ENCODE measurements around the gene OR4K2.
"Not testable (repeated sequence)": the region's sequence is repeated elsewhere in the genome, so short reads cannot be mapped to it uniquely, and the experiment has no call there.

The OR4K2 gene, protein sequence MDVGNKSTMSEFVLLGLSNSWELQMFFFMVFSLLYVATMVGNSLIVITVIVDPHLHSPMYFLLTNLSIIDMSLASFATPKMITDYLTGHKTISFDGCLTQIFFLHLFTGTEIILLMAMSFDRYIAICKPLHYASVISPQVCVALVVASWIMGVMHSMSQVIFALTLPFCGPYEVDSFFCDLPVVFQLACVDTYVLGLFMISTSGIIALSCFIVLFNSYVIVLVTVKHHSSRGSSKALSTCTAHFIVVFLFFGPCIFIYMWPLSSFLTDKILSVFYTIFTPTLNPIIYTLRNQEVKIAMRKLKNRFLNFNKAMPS

DNA sequence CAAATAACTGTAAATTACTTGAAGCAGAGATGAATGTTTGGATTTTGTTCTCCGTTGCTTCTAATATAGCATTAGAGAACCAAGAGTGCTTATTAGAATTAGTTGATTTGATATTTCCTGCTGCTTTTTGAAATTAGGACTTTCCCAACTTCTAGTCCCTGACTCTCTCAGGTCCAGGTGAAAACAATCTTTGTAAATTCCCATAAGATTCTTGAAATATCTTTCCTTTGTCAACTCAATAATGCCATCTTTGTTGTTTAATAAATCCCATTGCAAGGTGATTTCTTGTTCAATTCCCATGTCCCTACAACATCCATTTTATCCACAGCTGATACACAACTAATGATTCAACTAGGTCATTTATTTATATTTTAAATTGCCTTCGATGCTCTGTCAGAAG lies at the start of gene OR4K2:
Gene OR4K2 (plus strand): TSS at position 301 of the 400 bp plus-strand sequence. CDS start 1,126 bp downstream, outside the sequence.
- no peak for DNase-seq

DNA sequence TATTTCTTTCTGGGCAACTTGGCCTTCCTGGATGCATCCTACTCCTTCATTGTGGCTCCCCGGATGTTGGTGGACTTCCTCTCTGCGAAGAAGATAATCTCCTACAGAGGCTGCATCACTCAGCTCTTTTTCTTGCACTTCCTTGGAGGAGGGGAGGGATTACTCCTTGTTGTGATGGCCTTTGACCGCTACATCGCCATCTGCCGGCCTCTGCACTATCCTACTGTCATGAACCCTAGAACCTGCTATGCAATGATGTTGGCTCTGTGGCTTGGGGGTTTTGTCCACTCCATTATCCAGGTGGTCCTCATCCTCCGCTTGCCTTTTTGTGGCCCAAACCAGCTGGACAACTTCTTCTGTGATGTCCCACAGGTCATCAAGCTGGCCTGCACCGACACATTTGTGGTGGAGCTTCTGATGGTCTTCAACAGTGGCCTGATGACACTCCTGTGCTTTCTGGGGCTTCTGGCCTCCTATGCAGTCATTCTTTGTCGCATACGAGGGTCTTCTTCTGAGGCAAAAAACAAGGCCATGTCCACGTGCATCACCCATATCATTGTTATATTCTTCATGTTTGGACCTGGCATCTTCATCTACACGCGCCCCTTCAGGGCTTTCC lies 47.2 kb upstream of the OR4K2 start:
- not testable (repeated sequence) for DNase-seq

DNA sequence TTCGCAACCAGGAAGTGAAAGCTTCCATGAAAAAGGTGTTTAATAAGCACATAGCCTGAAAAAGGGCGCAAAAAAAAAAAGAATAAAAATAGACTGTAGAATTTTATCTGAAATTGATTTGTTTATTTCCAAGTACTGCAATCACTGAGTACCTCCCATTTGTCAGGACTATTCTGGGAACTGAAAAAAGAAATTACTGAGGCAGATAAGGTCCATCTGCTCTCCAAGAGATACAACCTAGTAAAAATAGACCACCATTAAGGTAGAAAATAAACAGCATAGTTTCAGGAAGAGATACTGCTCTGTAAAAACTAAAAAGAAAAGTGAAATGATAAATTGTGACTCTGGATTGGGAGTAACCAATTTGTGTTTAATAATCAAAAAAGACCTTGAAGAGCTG lies 46.6 kb upstream of the OR4K2 start:
- DNase-seq: no peak

DNA sequence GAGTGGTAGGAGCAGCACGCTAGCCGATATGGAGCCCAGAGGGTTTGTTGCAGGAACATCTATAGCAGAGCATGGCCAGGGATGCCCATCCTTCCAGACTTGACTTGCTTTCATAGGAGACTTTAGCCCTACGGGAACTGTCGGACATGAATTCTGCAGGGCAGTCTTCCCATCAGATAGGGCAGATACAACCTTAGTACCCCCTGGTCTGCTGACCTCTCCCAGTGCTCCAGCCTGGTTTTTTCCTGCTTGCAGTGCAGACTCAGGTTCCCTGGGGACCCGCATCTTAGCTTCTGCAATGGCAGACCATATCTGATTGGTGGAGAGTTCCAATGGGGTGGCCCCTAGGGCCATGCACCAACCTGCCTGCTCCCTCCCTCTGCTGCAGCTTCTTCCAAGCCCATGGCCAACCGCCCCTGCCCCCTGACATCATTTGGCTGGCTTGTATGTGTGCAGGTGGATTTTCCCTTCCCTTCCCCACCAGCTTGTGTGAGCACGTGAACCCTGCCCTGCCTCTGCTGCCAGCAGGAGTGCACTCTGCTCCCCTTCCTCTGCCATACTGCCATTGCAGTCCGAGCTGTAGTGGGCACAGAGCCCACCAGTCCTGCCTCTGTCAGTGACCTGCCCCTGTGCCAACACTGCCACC lies 40.6 kb upstream of the OR4K2 start:
- DNase-seq: not testable (repeated sequence)

DNA sequence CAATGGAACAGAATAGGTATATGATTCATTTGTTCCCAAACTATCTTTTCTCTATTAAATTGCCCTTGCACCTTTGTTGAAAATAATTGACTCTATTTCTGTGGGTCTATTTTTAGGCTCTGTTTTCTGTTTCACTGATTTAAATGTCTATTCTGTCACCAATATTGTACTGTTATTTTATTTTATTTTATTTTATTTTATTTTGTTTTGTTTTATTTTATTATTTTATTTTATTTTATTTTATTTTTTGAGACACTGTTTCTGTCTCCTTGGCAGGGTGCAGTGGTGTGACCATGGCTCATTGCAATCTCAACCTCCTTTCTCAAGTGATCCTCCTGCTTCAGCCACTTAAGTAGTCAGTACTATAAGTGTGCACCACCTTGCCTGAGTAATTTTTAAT lies 36.5 kb upstream of the OR4K2 start:
- DNase-seq: no peak

DNA sequence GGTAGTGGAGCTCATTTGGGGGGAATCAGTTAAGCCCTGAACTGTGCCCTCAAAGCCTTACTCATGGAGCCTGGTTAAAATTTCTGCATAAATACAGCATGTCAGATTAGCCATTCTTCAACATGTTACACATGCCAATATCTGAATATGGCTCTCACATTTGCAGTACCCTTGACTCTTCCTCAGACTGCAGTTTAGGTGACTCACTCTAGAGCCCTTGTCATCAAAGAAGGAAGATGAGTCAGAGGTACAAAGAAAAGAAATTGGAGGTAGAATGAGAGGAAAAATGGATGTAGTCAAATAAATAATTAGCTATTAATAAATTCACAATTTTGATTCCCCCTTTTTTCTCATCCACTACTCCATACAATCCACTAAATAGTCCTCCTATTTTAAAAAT lies 23.6 kb upstream of the OR4K2 start:
- no peak for DNase-seq

DNA sequence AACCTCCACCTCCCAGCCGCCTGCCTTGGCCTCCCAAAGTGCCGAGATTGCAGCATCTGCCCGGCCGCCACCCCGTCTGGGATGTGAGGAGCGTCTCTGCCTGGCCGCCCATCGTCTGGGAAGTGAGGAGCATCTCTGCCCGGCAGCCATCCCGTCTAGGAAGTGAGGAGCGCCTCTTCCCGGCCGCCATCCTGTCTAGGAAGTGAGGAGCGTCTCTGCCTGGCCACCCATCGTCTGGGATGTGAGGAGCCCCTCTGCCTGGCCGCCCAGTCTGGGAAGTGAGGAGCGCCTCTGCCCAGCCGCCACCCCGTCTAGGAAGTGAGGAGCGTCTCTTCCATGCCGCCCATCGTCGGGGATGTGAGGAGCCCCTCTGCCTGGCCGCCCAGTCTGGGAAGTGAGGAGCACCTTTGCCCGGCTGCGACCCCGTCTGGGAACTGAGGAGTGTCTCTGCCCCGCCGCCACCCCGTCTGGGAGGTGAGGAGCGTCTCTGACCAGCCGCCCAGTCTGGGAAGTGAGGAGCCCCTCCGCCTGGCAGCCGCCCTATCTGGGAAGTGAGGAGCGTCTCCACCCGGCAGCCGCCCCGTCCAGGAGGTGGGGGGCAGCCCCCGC lies 8.8 kb upstream of the OR4K2 start:
- not testable (repeated sequence) for DNase-seq

DNA sequence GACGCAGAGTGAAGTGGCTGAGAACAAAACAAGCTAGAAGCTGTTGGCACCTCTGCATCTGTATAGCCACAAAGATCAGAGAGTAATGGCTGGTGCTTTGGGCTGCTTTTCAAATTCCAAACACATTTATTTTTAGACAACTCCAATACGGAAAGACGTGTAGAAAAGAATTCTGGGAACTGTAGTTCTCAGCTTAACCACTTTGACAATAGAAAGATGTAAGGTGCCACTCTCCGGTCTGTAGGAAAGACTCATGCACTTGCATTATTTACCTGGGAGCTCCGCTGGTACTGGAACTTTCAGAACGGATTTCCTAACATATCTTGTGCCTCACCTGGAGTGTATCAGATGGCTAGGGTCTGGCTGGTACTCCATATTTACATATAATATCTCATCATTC lies 1.8 kb upstream of the OR4K2 start:
- DNase-seq: no peak

DNA sequence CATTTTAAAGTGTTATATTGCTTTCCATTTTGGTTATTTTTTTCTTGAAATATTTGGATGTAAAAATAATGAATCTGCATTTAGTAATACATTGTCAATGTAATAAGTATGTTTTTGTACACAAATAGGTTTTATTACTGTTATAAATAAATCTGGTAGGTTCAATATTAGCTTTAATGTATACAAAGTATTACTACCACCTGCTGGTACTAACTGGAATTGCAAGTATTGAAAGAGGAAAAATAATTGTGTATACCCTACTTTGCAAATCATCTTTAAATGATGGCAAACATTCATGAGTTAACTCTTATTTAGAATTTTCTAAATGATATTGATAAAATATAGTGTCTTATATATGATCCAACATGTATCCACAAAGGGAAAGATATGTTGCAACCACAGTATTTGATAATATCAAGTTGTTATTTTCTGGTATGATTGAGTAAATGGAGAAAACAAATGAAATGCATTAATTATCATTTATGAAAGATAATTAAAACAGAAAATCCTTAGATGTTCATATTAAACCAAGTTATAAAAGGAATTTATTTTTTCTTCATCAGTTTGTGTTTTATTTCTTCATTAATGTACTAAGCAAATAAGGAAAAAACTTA lies 3.2 kb downstream of the OR4K2 start:
- DNase-seq: no peak

DNA sequence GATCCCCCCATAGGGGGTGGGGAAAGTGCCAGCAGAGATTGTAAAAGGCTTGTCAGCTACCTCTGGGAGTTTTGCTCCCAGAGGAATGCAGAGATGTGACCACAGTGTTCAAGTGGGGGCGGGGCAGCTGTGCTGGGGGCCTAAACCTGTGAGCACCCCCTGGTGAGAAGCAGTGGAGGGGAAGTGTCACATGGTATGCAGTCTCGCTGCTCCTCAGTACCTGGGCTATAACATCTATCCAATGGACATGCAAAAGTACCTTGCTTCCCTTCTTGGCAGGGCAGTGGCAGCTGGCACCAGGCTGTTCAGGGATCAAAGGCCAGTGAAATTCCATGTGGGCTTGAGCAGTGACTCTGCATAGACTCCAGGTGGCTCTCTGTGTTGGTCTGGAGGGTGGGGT lies 20.3 kb downstream of the OR4K2 start:
- no peak for DNase-seq

DNA sequence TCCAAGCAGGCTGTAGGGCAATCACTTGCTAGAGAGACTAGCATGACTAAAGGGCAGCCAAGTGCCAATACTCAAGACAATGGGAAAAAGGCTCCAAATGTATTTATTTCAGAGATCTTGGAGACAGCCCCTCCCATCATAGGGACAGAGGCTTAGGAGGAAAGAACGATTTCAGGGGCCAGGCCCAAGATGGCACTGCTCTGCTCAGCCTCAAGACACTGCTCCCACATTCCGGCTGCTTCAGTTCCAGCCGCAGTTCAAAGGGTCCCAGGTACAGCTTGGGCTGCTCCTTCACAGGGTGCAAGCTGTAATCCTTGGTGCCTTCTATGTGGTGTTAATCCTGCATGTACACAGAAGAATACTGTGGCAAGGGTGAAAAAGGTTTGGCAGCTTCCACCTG lies 26.1 kb downstream of the OR4K2 start:
- no peak for DNase-seq

DNA sequence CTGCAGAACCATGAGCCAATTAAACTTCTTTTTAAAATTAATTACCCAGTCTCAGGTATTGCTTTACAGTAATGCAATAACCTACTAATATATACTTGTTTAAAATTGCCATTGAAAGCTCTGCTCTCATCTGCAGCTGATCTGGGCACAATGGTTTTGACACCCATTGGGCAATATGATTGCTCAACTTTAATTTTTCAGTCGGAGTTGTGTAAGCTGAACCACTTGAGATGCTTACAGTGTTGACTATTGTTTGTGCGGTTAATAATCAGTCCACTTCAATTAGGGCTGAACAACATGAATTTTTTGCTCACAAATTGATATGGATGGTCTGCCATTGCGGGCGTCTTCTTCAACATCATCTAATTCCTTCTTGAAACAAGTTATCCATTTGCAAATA lies 27.5 kb downstream of the OR4K2 start:
- no peak for DNase-seq

DNA sequence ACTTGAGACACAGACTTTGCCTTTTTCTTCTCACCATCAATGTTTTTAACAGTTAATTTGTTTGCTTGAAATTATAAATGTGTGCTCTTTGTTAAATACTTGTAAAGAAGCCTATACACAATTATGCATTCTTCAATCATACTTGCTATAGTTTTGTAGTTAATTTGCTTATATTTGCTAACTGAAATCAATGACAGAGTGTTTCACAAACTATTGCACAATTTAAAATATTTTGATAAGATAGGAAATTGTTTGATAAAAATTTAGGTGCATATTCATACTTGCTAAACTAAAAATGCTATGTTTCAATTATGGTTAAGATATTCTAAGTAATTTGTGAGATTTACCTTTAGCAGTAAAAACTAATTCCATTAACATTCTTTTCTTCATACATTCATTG lies 31.7 kb downstream of the OR4K2 start:
- DNase-seq: no peak

DNA sequence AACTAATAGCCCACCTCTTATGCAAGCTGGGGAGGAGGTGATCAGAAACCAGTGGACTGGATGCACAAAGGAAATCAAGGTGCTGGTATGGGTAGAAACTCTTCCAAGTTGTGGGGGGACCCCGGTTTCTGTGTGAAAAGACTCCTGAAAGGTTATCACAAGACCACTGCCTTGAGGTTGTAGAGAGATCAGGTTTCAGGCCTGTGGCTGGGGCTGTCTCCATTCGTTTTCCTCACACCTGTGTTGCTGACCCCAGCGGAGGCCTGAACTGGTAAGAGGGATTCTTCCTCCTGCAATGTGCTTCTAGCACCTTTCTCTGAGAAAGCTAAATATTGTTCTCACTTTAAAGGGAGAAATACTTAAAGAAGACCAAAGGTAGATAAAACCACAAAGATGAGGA lies 36.2 kb downstream of the OR4K2 start:
- DNase-seq: no peak

DNA sequence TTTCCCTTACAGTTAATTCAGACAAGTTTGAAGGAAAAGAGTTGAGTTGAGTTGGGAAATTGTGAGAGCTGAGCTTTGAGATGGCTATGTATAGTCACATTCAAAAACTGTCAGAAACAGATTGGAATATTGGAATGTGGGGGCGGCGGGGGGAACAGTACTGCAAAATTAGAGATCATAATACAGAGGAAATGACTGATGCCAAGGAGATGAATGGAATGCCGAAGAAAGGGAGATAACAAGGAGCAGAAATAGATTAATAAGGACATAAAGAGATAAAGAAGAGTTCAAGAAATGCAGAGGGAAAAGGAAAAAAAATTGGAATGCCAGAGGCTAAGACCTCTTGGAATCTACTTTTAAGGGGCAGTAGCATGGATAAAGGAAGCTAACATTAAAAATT lies 42.3 kb downstream of the OR4K2 start:
- no peak for DNase-seq

DNA sequence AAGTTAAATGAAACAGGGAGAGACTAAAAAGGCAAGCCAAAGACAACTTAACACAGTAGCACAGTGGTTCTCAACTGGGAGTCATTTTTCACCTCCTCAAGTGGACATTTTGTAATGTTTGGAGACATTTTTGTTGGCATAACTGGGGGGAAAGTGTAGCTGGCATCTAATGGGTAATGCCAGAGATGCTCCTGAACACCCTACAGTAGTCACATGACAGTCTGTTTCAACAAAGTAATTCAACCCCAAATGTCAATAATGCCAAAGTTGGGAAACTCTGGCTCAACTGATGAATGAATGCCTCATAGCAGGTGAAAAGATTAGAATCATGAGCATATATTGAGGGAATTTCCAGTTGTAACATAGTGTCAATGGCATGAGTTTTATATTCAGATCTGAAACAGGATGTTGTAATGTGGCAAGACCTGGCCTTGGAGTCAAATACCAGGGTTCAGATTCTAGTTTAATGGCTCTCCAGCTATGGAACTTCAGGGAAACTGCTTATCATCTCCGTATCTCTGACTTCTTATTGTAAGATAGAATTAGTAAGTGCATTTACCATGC lies 43.1 kb downstream of the OR4K2 start:
- DNase-seq: no peak

DNA sequence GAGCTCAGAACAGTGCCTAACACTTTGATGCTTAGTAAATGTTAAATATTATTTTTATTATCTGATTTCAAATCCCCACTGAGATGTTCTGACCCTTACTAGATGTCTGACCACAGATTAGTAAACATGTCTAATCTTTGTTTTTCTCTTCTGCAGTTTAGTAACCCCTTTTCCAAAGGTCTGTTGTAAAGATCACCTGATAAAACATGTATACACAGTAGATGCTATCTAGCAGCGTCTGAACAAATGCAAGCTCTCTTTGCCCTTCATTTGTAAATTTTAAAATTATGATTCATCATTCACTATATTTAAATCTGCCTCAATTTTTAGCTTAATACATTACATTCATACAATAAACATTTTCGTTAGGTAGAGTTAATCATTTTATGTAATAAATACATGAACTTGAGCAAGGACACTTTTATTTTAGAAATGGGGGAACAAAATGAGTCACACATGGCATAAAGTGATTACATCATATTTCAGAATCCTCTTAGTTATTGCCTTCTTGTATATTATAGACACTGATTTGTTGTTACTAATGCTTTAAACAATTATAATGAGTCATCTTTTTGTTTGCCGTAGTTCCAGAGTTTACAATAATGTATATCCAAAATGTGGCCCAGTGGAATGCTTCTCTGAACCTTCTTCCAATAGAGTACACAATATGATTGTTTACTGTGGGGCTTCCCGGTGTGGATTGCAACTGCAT lies 43.8 kb downstream of the OR4K2 start:
- no peak for DNase-seq

DNA sequence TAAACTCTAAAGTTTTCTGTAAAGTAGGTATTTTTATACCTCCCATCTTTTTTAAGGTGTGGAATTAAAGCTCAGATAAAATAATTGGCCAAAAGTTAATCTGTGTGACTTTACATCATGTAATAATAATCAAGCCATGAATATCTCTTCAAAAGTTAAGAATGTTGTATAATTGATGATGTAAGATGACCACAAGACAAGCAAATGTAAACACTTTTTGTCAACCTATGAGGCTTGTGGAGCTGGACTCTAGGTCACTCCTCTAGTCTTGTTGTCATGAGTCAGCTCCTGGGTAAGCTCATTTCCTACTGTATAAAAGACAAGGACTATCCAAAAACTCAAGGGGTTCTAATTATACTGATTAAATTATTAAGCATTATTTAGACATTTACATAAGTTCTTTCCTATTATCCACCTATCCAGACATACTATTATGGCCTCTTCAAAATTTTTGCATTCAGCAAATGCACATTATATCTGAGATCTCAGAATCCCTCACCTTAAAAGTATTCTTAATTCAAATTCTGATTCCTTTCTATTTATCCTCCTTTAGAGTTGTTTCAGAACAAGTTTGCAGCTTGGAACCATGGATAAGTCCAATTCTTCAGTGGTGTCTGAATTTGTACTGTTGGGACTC lies 45.2 kb downstream of the OR4K2 start, which contains the start of gene OR4K5:
Gene OR4K5 (plus strand): TSS at position 587 of the 637 bp plus-strand sequence. CDS start 0 bp downstream, at position 587.
- no peak for DNase-seq

DNA sequence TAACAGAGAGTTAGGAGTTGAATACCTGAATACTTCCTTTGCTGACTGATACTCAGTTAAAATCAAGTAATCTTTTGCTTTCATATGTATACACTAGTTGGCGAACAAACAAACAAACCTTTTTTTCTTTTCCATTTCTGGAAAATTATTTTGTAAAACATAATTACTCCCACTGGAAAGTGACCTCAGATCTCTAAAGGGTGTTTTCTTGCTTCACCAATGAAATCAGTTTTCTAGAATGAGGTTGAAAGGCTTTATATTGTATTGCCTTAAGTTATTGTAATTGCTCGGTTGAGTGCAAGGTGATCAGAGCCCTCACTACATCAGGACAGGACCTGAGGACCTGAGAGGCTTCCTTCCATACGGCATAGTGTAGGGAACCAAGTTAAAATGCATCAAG lies 55.7 kb downstream of the OR4K2 start, which contains the start of gene OR4K1:
Gene OR4K1 (plus strand): TSS at position 301 of the 400 bp plus-strand sequence. CDS start 4,750 bp downstream, outside the sequence.
- no peak for DNase-seq

All from right hindlimb (tissue), 1 donor.